NOMO-1 treated with DMSO at 0.1 percent for 48 hours (cell line): ENCODE data around the gene APOBEC2.

Source experiments
- DNase-seq: peaks from one replicate; lab custom pipeline; 2025; ENCODE audit not compliant: unreplicated experiment; lab: John Stamatoyannopoulos, UW

APOBEC2 gene

DNA sequence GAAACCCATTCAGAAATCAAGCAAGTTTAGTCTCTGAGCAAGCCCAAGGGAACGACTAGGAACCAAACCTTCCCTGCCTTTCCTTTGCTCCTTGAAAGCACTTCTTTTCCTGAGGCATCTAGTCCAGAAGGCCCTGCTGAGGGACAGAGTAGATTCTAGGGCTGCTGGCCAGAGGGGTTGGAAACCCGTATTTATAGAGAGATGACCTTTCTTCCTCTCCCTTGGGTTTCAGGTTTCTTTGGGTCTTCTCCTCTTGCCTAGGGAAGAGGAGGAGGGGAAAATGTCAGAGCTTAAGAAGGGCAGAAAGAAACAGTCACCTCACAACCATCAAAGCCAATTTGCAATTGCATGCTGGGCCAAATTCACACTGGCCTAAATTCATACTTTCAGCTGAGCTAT, 5.8 kb downstream of the APOBEC2 start:
- DNase-seq = no peak

DNA sequence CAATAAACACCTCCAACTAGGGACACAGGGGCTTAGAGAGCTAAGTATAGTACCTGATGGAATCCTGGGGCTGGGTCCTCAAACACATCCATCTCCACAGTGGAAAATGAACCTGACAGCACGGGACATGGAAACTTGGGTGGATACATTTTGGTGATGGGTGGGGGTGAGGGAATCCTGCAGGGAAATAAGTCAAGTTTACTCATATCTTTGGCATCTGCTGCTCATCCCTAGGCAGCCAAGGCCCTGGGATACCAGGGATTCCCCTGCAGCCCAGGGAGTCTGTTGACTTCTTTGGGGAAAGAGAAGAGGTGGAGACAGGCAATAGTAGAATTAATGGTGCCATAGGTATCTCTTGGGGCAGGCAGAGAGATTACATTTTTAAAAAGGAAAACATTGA, 6.6 kb downstream of the APOBEC2 start:
- no peak for DNase-seq

DNA sequence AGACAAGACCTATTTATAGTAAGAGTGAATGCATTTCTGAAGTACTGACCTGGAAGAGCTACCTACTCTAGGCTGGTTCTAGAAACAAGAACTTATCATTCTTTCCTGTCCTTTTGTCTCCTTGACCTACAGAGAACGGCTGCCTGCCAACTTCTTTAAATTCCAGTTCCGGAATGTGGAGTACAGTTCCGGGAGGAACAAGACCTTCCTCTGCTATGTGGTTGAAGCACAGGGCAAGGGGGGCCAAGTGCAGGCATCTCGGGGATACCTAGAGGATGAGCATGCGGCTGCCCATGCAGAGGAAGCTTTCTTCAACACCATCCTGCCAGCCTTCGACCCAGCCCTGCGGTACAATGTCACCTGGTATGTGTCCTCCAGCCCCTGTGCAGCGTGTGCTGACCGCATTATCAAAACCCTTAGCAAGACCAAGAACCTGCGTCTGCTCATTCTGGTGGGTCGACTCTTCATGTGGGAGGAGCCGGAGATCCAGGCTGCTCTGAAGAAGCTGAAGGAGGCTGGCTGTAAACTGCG, 8.3 kb downstream of the APOBEC2 start:
- no peak for DNase-seq

DNA sequence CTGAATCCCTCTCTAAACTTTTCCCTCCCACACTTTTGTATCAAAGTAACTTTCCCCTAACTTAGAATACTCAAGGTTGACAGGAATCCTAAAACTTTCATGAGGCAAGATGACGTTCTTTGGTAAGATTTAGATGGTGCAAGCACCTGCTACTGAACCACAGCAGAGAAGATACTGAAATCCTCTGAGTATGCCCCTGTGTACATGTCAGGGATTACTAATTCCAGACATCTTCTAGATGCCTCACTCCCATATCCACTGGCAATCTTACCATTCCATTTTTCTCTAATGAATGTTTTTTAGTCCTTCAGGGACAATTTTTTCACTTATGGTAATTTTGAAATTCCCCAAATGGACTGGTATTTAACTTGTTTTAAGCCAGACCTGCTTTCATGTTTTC, 9.1 kb downstream of the APOBEC2 start:
- DNase-seq = no peak

DNA sequence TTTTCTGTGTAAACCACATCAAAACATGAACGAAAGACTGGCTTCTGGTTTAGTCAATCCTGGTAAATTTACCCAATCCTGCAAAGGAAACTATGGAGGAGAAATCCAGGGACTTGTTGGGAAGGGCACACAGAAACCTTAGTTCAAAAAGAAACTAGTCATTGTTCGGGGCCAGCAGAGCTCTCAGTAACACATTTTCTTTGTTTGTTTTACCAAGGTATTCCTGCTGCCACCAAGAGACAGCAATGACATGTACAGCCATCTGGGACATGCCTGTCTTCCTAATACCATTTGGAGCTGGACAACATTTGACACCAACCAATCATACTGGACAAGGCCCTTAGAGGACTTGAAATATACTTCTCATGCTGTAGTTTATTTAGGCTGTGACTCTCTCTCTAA, 10.9 kb downstream of the APOBEC2 start:
- DNase-seq = no peak

DNA sequence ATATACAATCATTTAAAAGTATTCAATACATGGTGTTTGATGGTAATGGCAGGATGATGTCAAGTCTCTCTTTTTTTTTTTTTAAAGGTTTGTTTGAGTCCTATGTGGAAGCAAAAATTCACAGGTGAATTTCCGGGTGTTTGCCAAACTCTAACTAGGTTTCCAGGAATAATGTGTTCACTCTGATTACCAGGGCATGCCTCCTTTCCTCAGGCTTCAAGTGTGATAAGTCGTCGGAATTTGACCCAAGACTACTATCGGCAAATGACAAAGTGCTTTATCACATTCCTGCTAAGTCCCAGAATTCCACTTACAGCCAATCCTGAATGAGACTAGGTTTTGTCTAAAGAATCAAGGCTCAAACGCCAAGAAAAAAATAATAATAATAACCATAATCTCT, 11.8 kb downstream of the APOBEC2 start:
- no peak for DNase-seq

DNA sequence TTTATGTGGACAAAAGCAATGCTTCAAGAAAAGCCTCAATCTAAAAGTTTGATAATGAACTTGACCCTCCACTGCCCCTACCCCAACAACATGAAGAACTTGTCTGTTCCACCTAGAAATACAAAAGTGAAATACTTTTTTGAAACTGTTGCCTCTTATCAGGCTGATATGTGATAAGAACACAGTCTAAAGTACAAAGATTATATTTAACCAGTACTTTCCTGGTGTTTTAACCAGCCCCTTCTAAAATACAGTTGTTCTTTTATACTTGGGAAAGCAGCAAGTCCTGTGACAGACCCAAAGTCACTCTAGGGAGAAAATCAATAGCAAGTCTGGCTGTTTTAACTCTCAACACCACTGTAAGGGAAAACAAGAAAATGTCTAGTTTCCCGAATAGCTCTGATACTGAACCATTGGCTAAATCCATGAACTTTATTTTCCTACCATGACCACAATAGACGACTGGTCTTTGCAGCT, 12.6 kb downstream of the APOBEC2 start:
- DNase-seq = no peak

DNA sequence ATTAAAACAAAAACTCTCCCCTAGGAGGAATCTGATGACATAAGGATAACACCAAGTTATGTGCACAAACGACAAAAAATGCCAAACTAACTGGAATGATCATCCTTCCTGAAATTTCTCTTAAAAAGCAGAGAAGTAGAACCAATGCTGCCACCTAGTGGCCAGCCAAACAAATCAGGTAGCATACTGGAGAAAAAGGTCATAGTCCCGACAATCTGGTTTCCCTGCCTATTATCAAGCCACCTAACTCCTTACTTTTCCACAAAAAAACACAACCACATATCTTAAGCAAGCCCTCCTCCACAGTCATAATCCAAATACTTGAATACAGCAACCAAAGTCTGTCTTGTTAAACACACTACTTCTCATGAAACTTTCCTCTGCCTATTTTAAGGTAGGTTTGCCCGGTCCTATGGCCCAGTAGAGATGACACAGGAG, 13.9 kb downstream of the APOBEC2 start:
- peak; percentile 39 for DNase-seq

DNA sequence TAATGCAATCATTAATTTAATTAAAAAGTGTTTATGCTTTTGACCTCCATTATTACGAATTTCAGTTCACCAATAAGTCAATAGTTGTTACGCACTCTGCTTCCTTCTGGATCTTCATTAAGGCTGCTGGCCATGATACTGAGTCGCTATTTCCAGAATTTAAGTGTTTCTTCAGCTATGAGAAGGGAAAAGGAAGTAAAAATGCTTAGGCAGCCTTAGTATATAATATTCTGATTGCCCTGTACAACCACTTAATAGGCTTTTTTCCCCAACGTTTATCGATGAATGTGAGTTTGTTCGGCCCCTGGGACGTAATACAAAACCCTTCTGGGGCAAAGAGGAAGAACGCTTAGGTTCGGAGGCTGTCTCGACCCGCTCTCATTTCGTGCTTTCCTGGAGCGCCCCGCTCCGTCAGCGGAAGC, 18.5 kb downstream of the APOBEC2 start:
- no peak for DNase-seq

DNA sequence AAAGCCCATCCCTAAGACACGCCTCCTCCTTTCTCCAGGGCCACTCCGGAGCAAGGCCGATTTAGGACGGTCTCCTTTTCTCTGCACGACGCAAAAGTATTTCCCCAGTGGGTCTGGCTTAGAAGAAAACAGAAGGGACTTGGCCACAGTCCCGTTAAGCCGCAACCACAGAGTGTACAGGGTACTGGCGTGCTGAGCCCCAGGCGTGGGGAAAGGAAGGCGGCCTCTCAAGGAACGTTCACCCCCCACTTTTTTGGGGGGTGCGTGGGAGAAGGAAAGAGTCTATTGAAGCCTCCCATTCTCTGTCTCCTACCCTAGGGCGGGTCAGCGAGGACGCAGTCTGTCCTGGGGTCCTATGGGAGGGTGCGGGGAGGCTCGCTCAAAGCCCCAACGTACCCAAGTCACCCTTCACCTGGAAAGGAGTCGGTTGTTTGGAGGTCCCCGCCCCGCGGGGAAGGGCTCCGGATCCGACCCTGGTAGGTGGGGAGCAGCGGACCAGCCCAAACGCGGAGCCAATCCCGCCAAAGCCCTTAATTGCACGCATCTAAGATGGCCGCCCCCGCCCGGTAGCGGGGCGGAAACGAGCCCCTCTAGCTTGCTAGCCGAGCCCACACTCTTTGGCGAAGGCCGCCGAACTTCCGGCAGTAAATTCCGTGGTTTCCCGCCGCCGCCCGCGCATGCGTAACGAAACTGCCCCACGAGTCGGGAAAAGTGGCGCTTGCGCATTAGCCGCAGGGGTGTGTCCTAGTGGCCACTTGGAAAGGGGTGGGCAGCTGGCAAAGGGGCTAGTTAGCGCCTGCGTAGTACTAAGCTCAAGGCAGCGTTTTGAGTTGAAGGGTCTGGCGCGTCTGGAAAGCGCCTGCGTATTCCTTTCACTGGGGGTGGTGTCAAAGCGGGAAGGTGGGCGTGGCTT, 19.2 kb downstream of the APOBEC2 start, which contains the start of gene OARD1:
TSS of gene OARD1 (minus strand) at position 434 of the 913 bp plus-strand sequence. CDS start 722 bp downstream, outside the sequence.
- peak; percentile 100 for DNase-seq

DNA sequence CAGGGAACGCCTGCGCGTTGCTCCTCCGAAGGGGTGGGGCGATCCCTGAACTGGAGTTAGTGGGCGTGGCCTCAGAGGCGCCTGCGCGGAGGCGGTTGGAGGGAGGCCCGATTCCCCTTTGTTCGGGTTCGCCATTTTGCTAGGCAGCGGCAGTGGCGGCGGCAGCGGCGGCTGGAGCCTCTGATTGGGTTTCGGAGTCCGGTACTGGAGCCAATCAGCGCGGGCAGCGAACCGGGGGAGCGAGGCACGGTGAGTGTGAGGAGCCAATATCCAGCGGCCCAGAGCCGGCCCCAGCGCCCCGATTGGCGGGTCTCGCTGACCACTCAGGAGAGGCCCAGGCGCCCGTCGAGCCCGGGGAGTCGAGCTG, 19.8 kb downstream of the APOBEC2 start, which contains the start of gene NFYA:
TSS of gene NFYA (plus strand) at position 139 of the 367 bp plus-strand sequence. CDS start 6,116 bp downstream, outside the sequence.
- peak; percentile 100 for DNase-seq

DNA sequence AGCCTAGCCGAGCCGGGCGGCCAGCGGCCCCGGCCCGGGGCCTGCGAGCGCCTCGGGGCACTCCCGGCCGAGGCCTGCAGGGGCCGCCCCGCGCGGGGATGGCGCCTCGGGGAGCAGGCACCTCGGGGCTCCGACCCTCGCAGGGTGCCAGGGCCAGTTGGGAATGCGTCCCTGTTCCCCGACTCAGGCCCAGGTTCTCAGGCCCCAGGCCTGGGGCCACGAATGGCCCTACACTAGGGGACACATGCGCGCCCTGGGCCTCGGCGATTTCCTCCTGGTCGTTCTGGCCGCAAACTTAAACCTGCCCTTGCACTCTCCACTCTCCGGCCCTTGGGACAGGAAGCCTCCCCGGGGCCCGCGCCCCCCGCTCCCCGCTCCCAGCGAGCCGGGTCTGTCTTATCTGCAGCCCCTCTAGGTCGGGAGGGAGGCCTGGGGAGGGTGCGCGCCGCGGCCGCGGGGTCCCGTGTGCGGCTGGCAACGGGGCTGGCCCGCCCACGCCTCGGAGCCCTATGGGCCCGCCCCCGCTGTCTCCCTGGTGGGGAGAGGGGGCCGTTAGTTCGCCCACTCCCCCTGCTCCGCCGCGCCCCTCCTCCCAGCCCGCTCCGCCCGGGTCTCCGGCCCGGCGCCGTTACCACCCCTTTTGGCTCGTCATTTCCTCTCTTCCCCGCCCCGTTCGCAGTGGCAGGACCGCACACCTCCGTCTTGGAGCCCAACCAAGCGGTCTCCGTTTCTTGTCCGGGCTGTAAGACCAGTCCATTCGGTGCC, 20.4 kb downstream of the APOBEC2 start:
- peak; percentile 68 for DNase-seq

DNA sequence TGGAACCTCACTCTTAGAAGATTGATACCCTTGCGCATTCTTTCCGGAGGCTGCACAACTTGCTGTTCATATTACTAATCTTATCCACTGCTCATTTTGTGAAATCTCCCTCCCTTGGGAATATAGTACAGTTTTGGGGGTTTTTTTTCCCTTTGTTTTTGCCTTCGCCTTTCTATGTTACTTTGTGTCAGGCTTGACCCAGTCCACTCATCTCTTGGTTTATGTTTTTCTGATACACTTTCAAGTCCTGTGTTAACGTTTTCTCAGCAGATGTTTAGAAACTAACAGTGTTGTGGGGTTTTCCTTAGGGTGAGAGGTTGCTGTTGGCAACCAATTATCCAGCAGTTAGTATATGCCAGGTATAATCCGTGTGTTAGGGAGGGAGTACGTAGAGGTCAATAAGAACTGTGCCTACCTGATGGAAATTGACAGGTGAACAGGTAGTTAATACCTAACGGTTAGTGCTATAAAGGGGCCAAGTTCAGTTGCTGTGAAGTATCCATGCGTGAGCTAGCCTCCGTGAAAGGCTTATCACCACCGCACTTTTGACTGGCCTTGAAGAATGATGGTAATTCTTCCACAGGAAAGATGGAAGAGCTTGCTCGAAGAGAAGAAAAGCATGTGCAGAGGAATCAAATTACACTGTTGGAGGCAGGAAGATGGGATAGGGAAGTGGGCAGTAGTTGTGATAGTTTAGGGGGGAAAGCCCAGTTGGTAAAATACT, 21.1 kb downstream of the APOBEC2 start:
- no peak for DNase-seq

DNA sequence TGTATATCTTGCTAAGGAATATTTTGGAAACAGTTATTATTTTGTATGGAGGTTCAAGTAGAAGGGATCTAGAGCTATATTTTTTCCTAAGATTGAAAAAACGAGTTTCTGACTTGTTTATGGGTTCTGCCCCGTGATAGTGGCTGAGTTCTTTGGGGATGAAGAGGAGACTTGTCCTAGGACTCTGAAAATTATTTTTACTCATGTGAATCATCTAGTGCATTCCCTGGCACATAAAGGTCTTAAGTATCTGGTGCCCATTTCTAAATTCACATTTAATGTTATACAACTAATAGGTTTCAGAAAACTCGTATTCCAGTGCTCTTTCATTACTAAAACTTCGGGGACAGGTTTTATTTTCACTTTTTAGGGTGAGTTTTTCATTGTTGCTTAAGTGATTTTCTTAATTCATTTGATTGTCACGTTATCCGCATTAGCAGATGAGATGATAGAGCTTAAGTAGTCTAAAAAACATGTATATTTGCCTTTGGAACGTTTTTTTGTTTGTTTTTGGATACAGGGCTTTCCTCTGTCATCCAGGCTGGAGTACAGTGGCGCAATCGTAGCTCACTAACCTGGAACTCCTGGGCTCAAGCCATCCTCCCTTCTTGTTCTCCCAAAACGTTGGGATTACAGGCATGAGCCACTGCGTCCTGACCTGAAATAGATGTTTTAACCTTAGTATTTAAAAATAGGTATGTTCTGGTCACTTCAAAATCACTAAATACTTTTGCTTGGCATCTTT, 21.9 kb downstream of the APOBEC2 start:
- DNase-seq = no peak

DNA sequence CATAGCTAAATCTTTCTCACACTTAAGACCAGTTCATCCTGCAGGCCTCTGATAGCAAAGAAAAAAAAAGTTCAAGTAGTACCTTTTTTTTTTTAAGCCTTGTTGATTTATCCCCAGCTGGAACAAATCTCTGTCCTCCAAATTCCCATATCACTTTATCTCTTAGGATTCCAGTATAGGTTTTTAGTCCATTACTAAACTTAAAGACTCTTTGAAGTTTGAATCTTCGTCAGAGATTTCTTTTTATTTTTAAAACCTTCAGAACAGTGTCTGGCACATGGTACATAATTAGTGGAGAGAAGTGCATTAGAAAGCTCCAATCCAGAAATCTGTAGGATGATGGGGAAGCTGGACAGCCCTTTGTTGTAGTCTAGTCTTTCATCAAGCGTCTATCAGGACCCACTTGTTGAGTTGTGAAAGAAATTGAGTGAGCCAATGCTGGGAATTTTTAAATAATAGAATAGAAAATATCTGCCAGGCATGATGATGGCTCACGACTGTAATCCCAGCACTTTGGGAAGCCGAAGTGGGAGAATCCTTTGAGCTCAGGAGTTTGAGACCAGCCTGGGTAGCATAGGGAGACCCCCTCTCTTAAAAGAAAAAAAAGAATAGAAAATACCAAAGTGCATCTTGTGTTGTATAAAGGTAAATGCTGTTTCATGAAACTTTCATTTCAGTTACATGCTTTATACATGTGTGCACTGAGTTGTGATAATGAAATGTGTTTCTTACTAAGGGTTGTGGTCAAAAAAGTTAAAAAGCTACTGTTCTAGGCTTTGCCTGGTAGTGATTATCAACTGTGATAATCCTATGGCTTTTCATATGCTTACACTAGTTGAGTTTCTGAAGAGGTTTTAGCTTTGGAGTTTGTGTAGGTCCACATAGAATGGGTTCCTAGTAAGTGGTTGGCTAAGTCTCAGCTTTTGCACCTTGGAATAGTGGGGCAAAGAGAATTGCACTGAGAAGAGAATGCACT, 22.9 kb downstream of the APOBEC2 start:
- no peak for DNase-seq

DNA sequence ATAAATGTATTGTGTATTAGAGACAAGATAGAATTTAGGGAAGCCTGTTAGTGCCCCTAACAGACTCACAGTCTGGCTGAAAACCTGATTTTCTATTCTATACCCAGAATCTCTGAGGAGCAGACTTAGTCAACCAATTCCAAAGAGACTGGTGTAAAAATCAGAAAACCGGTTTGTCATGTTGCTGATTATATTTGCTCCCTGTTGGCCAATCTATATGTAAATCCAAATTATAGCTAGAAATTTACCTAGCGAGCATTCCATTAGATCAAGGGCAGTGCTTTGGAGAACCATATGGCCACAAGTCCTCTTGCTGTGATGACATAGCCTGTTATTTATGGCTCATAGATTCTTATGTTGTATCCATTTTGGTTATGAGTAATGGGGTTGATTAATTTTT, 24.5 kb downstream of the APOBEC2 start:
- no peak for DNase-seq

DNA sequence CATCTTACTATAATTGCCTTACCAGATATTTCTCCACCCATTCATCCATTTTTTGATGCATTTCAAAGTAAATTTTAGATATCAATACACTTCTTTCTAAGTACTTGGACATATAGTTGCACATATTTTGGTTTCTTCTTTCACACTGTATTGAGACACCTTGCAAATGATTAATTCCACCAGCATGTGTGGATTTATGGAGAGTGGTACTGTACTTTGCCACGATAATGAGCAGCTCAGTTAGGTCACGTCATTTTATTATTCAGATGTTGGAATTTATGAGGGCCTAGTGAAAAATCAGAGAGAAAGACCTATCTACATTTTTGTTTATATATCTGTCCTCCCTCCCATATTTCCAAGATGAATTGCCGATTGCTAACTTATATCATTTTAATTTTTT, 25.1 kb downstream of the APOBEC2 start:
- DNase-seq = no peak

DNA sequence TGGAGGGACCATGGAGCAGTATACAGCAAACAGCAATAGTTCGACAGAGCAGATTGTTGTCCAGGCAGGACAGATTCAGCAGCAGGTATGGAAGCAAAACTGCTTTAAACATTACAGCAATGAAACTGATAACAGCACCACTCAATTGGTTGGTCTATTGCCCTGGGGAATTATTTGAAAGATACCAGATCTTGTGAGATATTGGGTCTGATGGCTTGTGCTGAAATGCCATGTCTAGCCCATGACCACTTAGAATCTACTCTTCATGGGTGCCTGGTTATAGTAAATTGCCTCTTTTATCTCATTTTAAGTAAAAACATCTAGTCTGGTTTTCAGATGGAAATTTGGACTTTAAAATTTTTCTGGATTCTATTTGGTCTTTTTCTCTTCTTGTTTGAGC, 26.1 kb downstream of the APOBEC2 start:
- DNase-seq = no peak

DNA sequence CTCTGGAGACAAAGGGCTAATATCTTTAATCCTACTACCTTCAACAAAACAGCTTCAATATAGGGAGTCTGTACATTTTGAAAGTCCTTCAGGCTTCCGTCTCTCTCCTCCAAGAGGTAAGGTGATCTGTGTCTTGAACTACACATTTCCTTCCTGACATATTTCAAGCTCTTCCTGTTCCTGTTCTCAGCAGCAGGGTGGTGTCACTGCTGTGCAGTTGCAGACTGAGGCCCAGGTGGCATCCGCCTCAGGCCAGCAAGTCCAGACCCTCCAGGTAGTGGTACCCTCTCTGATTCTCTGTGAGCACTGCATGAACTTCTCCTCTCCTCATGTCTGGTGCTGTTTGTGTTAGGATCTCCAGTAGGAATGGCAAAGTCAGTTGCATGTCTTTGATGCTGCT, 27.6 kb downstream of the APOBEC2 start:
- DNase-seq = no peak
